ENCODE data around the gene NCKAP5.

NCKAP5 gene

GRCh38 chr2:133045787-133046186, 522.5 kb downstream of the NCKAP5 start:
- Histone ChIP-seq H3K4me1 (ENCODE audit: control insufficient read depth in 1 of 2, insufficient read depth in 2 of 2, low read length in 2 of 2) (no peaks in the 10 kb centered on the region), H3K27me3 (ENCODE audit: control insufficient read depth in 1 of 2, insufficient read depth in 2 of 2, low read length in 2 of 2) (no peaks in the 10 kb centered on the region), H3K9ac (ENCODE audit: low read depth in 1 of 2, low read length in 2 of 2) (no peak overlapping the region), H3K27ac (ENCODE audit: low read depth, low read length) (no peak overlapping the region), H3K4me3 (ENCODE audit: low read depth in 1 of 2, low read length in 2 of 2) (no peak overlapping the region), H3K9me3 (ENCODE audit: control insufficient read depth in 1 of 2, low read length in 2 of 2) (no peaks in the 10 kb centered on the region), H3K36me3 (ENCODE audit: control insufficient read depth in 1 of 2, insufficient read depth in 2 of 2, low read length in 2 of 2) (no peaks in the 10 kb centered on the region)

DNA sequence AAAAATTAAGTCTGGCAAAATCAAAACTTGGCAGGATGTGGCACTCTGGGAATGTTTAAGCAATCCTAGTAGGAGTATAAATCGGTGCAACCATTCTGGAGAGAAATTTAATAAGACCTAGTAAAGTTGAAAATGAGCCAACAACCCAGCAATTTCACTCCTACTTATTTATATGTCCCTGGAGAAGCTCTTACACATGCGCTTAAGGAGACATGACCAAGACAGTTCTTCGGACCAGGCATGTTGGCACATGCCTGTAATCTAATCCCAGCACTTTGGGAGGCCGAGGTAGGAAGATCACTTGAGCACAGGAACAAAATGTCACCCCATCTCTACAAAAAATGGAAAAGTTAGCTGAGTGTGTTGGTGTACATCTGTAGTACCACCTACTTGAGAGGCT, 523.7 kb downstream of the NCKAP5 start:
- Histone ChIP-seq H3K9ac (ENCODE audit: low read depth in 1 of 2, low read length in 2 of 2) (no peak overlapping the region), H3K36me3 (ENCODE audit: control insufficient read depth in 1 of 2, insufficient read depth in 2 of 2, low read length in 2 of 2) (no peaks in the 10 kb centered on the region), H3K4me1 (ENCODE audit: control insufficient read depth in 1 of 2, insufficient read depth in 2 of 2, low read length in 2 of 2) (no peaks in the 10 kb centered on the region), H3K9me3 (ENCODE audit: control insufficient read depth in 1 of 2, low read length in 2 of 2) (no peaks in the 10 kb centered on the region), H3K4me3 (ENCODE audit: low read depth in 1 of 2, low read length in 2 of 2) (no peak overlapping the region), H3K27ac (ENCODE audit: low read depth, low read length) (no peak overlapping the region), H3K27me3 (ENCODE audit: control insufficient read depth in 1 of 2, insufficient read depth in 2 of 2, low read length in 2 of 2) (no peaks in the 10 kb centered on the region)

GRCh38 chr2:133040170-133040569, 528.1 kb downstream of the NCKAP5 start:
- Histone ChIP-seq H3K36me3 (ENCODE audit: control insufficient read depth in 1 of 2, insufficient read depth in 2 of 2, low read length in 2 of 2) (no peaks in the 10 kb centered on the region), H3K9ac (ENCODE audit: low read depth in 1 of 2, low read length in 2 of 2) (no peak overlapping the region), H3K9me3 (ENCODE audit: control insufficient read depth in 1 of 2, low read length in 2 of 2) (no peaks in the 10 kb centered on the region), H3K4me3 (ENCODE audit: low read depth in 1 of 2, low read length in 2 of 2) (no peak overlapping the region), H3K27ac (ENCODE audit: low read depth, low read length) (no peak overlapping the region), H3K4me1 (ENCODE audit: control insufficient read depth in 1 of 2, insufficient read depth in 2 of 2, low read length in 2 of 2) (no peaks in the 10 kb centered on the region), H3K27me3 (ENCODE audit: control insufficient read depth in 1 of 2, insufficient read depth in 2 of 2, low read length in 2 of 2) (no peaks in the 10 kb centered on the region)

- Histone ChIP-seq H3K4me1 (ENCODE audit: control insufficient read depth in 1 of 2, insufficient read depth in 2 of 2, low read length in 2 of 2) (no peaks in the 10 kb centered on the region), H3K9me3 (ENCODE audit: control insufficient read depth in 1 of 2, low read length in 2 of 2) (no peaks in the 10 kb centered on the region)
Observed at GRCh38 chr2:133039531-133039930, 528.7 kb downstream of the NCKAP5 start.

DNA sequence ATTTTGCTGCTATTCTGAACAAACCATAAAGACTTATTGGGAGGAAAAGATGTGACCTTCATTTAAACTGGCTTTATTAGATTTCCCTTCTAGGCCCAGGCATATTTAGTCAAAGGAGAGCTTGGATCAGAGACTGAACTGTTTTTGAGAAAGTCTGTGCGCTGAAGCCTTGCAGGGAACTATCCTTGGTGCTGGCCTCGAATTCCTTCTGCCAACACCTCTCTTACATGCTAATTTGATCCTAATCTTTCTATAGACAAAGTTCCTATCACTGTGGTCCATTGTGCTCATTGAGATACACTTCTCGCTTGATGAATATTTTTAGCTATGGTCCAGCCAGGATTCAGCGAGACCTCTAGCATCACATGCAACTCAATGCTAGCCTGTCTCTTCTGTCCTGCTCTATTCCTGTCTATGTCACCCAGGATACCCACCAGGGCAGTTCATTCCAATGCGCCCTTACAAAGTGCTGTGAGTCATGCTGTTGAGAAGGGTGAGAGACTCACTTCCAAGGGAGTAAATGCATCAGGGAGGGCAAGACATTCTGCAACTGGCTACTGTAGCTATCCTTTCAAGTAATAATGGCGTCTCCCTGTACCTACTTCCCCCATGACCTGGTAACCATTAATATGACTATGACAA, 541.6 kb downstream of the NCKAP5 start:
- Histone ChIP-seq H3K9me3 (ENCODE audit: control insufficient read depth in 1 of 2, low read length in 2 of 2) (no peaks in the 10 kb centered on the region), H3K27ac (ENCODE audit: low read depth, low read length) (no peak overlapping the region), H3K4me1 (ENCODE audit: control insufficient read depth in 1 of 2, insufficient read depth in 2 of 2, low read length in 2 of 2) (no peaks in the 10 kb centered on the region), H3K27me3 (ENCODE audit: control insufficient read depth in 1 of 2, insufficient read depth in 2 of 2, low read length in 2 of 2) (no peaks in the 10 kb centered on the region), H3K4me3 (ENCODE audit: low read depth in 1 of 2, low read length in 2 of 2) (no peak overlapping the region), H3K9ac (ENCODE audit: low read depth in 1 of 2, low read length in 2 of 2) (no peak overlapping the region), H3K36me3 (ENCODE audit: control insufficient read depth in 1 of 2, insufficient read depth in 2 of 2, low read length in 2 of 2) (no peaks in the 10 kb centered on the region)

More at GRCh38 chr2:133039531-133039930, 528.7 kb downstream of the NCKAP5 start:
- H3K27ac ChIP-seq (ENCODE audit: low read depth, low read length): no peak overlapping the region
- H3K27me3 ChIP-seq (ENCODE audit: control insufficient read depth in 1 of 2, insufficient read depth in 2 of 2, low read length in 2 of 2): no peaks in the 10 kb centered on the region
- H3K36me3 ChIP-seq (ENCODE audit: control insufficient read depth in 1 of 2, insufficient read depth in 2 of 2, low read length in 2 of 2): no peaks in the 10 kb centered on the region
- H3K9ac ChIP-seq (ENCODE audit: low read depth in 1 of 2, low read length in 2 of 2): no peak overlapping the region
- no peak overlapping the region for H3K4me3 ChIP-seq (ENCODE audit: low read depth in 1 of 2, low read length in 2 of 2)

- Histone ChIP-seq H3K9ac (ENCODE audit: low read depth in 1 of 2, low read length in 2 of 2) (no peak overlapping the region), H3K36me3 (ENCODE audit: control insufficient read depth in 1 of 2, insufficient read depth in 2 of 2, low read length in 2 of 2) (no peaks in the 10 kb centered on the region), H3K27me3 (ENCODE audit: control insufficient read depth in 1 of 2, insufficient read depth in 2 of 2, low read length in 2 of 2) (no peaks in the 10 kb centered on the region), H3K4me3 (ENCODE audit: low read depth in 1 of 2, low read length in 2 of 2) (no peak overlapping the region), H3K27ac (ENCODE audit: low read depth, low read length) (no peak overlapping the region), H3K9me3 (ENCODE audit: control insufficient read depth in 1 of 2, low read length in 2 of 2) (no peaks in the 10 kb centered on the region), H3K4me1 (ENCODE audit: control insufficient read depth in 1 of 2, insufficient read depth in 2 of 2, low read length in 2 of 2) (no peaks in the 10 kb centered on the region)
Observed at GRCh38 chr2:133025004-133025403, 543.3 kb downstream of the NCKAP5 start.

DNA sequence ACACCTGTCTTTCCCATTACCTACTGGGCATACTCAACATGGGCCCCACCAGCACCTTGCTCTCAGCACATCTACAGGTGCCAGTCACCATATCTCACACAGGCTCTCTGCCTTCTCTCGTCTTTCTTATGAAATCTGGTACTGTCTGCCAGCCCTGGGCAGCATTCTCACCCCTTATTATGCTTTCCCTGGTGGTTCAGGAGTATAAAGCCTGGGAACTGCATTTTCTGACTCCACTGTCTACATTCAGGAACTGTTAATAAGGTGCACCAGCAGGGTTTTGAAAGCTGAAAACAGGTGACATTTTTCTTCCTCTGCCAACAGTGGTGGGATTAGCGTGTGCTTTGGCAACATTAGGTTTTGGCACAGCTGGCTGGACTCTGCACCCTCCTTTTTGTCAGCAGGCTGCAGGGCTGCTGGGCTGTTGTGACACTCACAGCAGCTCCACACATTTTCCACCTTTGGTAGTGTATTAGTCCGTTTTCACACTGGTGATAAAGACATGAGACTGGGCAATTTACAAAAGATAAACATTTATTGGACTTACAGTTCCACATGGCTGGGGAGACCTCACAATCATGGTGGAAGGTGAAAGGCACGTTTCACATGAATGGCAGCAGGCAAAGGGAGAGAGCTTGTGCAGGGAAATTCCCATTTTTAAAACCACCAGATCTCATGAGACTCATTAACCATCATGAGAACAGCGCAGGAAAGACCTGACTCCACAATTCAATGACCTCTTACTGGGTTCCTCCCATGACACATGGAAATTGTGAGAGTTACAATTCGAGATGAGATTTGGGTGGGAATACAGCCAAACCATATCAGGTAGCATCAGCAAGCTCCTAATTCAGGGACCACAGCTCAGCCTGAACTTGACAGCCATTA, 555.2 kb downstream of the NCKAP5 start:
- no peak overlapping the region for H3K27ac ChIP-seq (ENCODE audit: low read depth, low read length)
- no peaks in the 10 kb centered on the region for H3K36me3 ChIP-seq (ENCODE audit: control insufficient read depth in 1 of 2, insufficient read depth in 2 of 2, low read length in 2 of 2)
- H3K9ac ChIP-seq (ENCODE audit: low read depth in 1 of 2, low read length in 2 of 2): no peak overlapping the region
- H3K4me3 ChIP-seq (ENCODE audit: low read depth in 1 of 2, low read length in 2 of 2): no peak overlapping the region
- no peaks in the 10 kb centered on the region for H3K27me3 ChIP-seq (ENCODE audit: control insufficient read depth in 1 of 2, insufficient read depth in 2 of 2, low read length in 2 of 2)
- H3K4me1 ChIP-seq (ENCODE audit: control insufficient read depth in 1 of 2, insufficient read depth in 2 of 2, low read length in 2 of 2): no peaks in the 10 kb centered on the region
- no peaks in the 10 kb centered on the region for H3K9me3 ChIP-seq (ENCODE audit: control insufficient read depth in 1 of 2, low read length in 2 of 2)

DNA sequence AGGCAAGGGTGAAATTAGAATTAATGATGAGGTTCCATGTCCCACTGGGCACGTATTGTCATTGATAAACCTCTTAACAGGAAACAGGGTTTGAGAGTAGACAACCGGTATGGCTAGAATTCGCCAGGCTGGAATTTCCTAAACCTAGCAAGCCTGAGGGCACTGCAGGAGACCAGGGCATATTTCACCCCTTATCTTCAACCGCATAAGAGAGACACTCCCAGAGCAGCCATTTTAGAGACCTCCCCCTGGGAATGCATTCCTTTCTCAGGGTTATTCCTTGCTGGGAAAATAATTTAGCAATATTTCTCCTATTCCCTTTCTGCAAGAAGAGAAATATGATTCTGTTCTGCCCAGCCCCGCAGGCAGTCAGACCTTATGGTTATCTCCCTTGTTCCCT, 563.6 kb downstream of the NCKAP5 start:
- Histone ChIP-seq H3K9ac (ENCODE audit: low read depth in 1 of 2, low read length in 2 of 2) (no peak overlapping the region), H3K4me1 (ENCODE audit: control insufficient read depth in 1 of 2, insufficient read depth in 2 of 2, low read length in 2 of 2) (no peaks in the 10 kb centered on the region), H3K9me3 (ENCODE audit: control insufficient read depth in 1 of 2, low read length in 2 of 2) (peaks cover 0 to 10% of the 10 kb centered on the region in 2 donors), H3K36me3 (ENCODE audit: control insufficient read depth in 1 of 2, insufficient read depth in 2 of 2, low read length in 2 of 2) (no peaks in the 10 kb centered on the region), H3K27ac (ENCODE audit: low read depth, low read length) (no peak overlapping the region), H3K27me3 (ENCODE audit: control insufficient read depth in 1 of 2, insufficient read depth in 2 of 2, low read length in 2 of 2) (no peaks in the 10 kb centered on the region), H3K4me3 (ENCODE audit: low read depth in 1 of 2, low read length in 2 of 2) (no peak overlapping the region)

GRCh38 chr2:132999421-132999820, 568.8 kb downstream of the NCKAP5 start:
- Histone ChIP-seq H3K4me1 (ENCODE audit: control insufficient read depth in 1 of 2, insufficient read depth in 2 of 2, low read length in 2 of 2) (no peaks in the 10 kb centered on the region), H3K9ac (ENCODE audit: low read depth in 1 of 2, low read length in 2 of 2) (no peak overlapping the region), H3K4me3 (ENCODE audit: low read depth in 1 of 2, low read length in 2 of 2) (no peak overlapping the region), H3K36me3 (ENCODE audit: control insufficient read depth in 1 of 2, insufficient read depth in 2 of 2, low read length in 2 of 2) (no peaks in the 10 kb centered on the region), H3K27ac (ENCODE audit: low read depth, low read length) (no peak overlapping the region), H3K9me3 (ENCODE audit: control insufficient read depth in 1 of 2, low read length in 2 of 2) (peaks cover 0 to 5% of the 10 kb centered on the region in 2 donors), H3K27me3 (ENCODE audit: control insufficient read depth in 1 of 2, insufficient read depth in 2 of 2, low read length in 2 of 2) (no peaks in the 10 kb centered on the region)

GRCh38 chr2:132998221-132998620, 570.0 kb downstream of the NCKAP5 start:
- Histone ChIP-seq H3K9ac (ENCODE audit: low read depth in 1 of 2, low read length in 2 of 2) (no peak overlapping the region), H3K4me1 (ENCODE audit: control insufficient read depth in 1 of 2, insufficient read depth in 2 of 2, low read length in 2 of 2) (no peaks in the 10 kb centered on the region)

More at GRCh38 chr2:132998221-132998620, 570.0 kb downstream of the NCKAP5 start:
- Histone ChIP-seq H3K27ac (ENCODE audit: low read depth, low read length) (no peak overlapping the region), H3K9me3 (ENCODE audit: control insufficient read depth in 1 of 2, low read length in 2 of 2) (no peaks in the 10 kb centered on the region), H3K27me3 (ENCODE audit: control insufficient read depth in 1 of 2, insufficient read depth in 2 of 2, low read length in 2 of 2) (no peaks in the 10 kb centered on the region), H3K36me3 (ENCODE audit: control insufficient read depth in 1 of 2, insufficient read depth in 2 of 2, low read length in 2 of 2) (no peaks in the 10 kb centered on the region), H3K4me3 (ENCODE audit: low read depth in 1 of 2, low read length in 2 of 2) (no peak overlapping the region)
